K562 (cell line): Measurements from ENCODE around the gene UBE2O. TPM values are rescaled to one million over a fixed set of nuclear protein-coding genes. Genes with fewer than 3 reads are reported as not detected.

ENCODE experiments used
- ATF6 ChIP-seq: sonication (generic); formaldehyde crosslinking; IDR thresholded peaks from 2 replicates; pipeline ENCODE4 v1.4.0; 2020; ENCODE audit warnings: mild to moderate bottlenecking, missing genetic modification reagents
- BMI1 ChIP-seq: fragments of 150-350 bp; IDR thresholded peaks from 2 replicates; pipeline ENCODE4 v1.6.1; 2014; ENCODE audit warnings: low read length
- E2F3 ChIP-seq: fragments of 250-450 bp; sonication (Bioruptor Pico); IDR thresholded peaks from 2 replicates; pipeline ENCODE4 v1.4.0; 2020; ENCODE audit warnings: mild to moderate bottlenecking
- ETS1 ChIP-seq: conservative IDR thresholded peaks from 2 replicates; pipeline ENCODE4 v1.6.1; 2011; ENCODE audit warnings: low read depth, mild to moderate bottlenecking, low read length; ENCODE audit not compliant: control insufficient read depth
- ETV5 ChIP-seq: sonication (generic); formaldehyde crosslinking; IDR thresholded peaks from 2 replicates; pipeline ENCODE4 v1.4.0; 2020; ENCODE audit warnings: low read depth, mild to moderate bottlenecking, missing genetic modification reagents
- MBD1 ChIP-seq: fragments of 250-450 bp; sonication (Bioruptor Pico); IDR thresholded peaks from 2 replicates; pipeline ENCODE4 v1.8.0; 2022; ENCODE audit warnings: inconsistent platforms
- NR3C1 ChIP-seq: sonication (generic); formaldehyde crosslinking; IDR thresholded peaks from 2 replicates; pipeline ENCODE4 v1.8.1; 2022; ENCODE audit warnings: missing genetic modification reagents
- SIN3B ChIP-seq: fragments of 450-650 bp; IDR thresholded peaks from 2 replicates; pipeline ENCODE4 v1.6.1; 2017; ENCODE audit warnings: low read depth, mild to moderate bottlenecking, moderate library complexity
- SOX6 ChIP-seq: fragments of 450-650 bp; IDR thresholded peaks from 2 replicates; pipeline ENCODE4 v1.6.1; 2014; ENCODE audit warnings: mild to moderate bottlenecking
- ZBTB40 ChIP-seq, 2 experiments: fragments of 450-650 bp in 1 of 2; sonication (generic) in 1 of 2; formaldehyde crosslinking in 1 of 2; IDR thresholded peaks; 2 replicates each; pipeline versions ENCODE4 v1.7.1 to v1.9.0; 2016 to 2022; ENCODE audit warnings: inconsistent platforms in 1 of 2, mild to moderate bottlenecking in 1 of 2, missing genetic modification reagents in 1 of 2
- polyA plus RNA-seq, 8 experiments: library from polyadenylated mRNA; depleted of rRNA in 4 of 8; stranded (reverse) in 5 of 8; unstranded in 3 of 8; fragments of >200 nt; fragmentation: Nextera tagmentation in 2 of 8; fragmentation: Illumina TruSeq in 1 of 8; extraction: Ambion mirVana in 2 of 8; extraction: Trizol in 1 of 8; gene quantifications; 2 replicates each; pipeline versions ENCODE4 v1.2.1 to v1.2.3, GENCODE V29; 2011 to 2014; ENCODE audit warnings: inconsistent platforms in 1 of 8, missing spikeins in 1 of 8
- total RNA-seq, 7 experiments: library from RNA; depleted of rRNA in 6 of 7; stranded (reverse); fragments of >200 nt in 6 of 7; fragmentation: Illumina TruSeq in 2 of 7; extraction: Trizol in 2 of 7; gene quantifications; 2 replicates each; pipeline versions ENCODE4 v1.2.1 to v1.2.3, GENCODE V29; 2011 to 2021; ENCODE audit warnings: low replicate concordance in 1 of 7

UBE2O gene
- total and polyA plus RNA-seq, 9 of the 15 experiments (the other 6 are each of a cell fraction or from before 2014, with no cell fraction given) = 1.6 to 39.7 (median 13.3) TPM

- TF ChIP-seq ZBTB40 (IDR thresholded peaks at IDR 0.05) (peak; percentile 60; the same call in 1 of the 2 replicates), ZBTB40 (CRISPR knock-in tag; IDR thresholded peaks at IDR 0.05) (no peak), ETS1 (no peak), ATF6 (CRISPR knock-in tag) (no peak), ETV5 (CRISPR knock-in tag) (no peak), NR3C1 (CRISPR knock-in tag) (peak; percentile 53; the same call in 1 of the 2 replicates), BMI1 (peak; percentile 95), MBD1 (no peak), SIN3B (peak; percentile 77), E2F3 (CRISPR knock-in tag) (0 out of 2 replicates have a peak, but pooled peaks have one; percentile 22), SOX6 (no peak)
Measured at GRCh38 chr17:76452660-76453430, at the start of gene UBE2O (continued).
